HepG2 (cell line): ENCODE measurements around the gene JAGN1. TPM values are rescaled to one million over a fixed set of nuclear protein-coding genes. Genes with fewer than 3 reads are reported as not detected.

ENCODE experiments used
- ATAC-seq: fragments of 200-7000 bp; cut with Tn5 transposase; 3 replicates; pipeline ENCODE4 v1.9.1; 2020; ENCODE audit warnings: mild to moderate bottlenecking, moderate library complexity
- BruUV-seq: library from RNA; stranded (reverse); fragments of 400-500 nt; replicated peaks from 2 replicates; lab custom pipeline; 2021; lab: Mats Ljungman, UMichigan
- CTCF ChIA-PET: fragments of 300-600 bp; formaldehyde crosslinking; extraction: SDS; loops from one replicate; lab custom pipeline; 2021; ENCODE audit warnings: low total read pairs, inconsistent platforms, low intra/inter-chr PET ratio; lab: Yijun Ruan, JAX
- POLR2A ChIA-PET: fragments of 350-600 bp; sonication (Branson Sonifier 250); formaldehyde crosslinking; loops from one replicate; lab custom pipeline; 2020; ENCODE audit warnings: antibody characterized with exemption, inconsistent platforms; lab: Yijun Ruan, JAX
- DNase-seq: peaks from one replicate; pipeline ENCODE4 v3.0.0-alpha.2; 2015; ENCODE audit warnings: low spot score
- FAIRE-seq: peaks from 3 replicates; lab custom pipeline; 2011; peaks lifted over from hg19 to GRCh38; lab: Jason Lieb, UNC
- H2AFZ ChIP-seq: one replicate; pipeline ENCODE4 v1.6.1; 2011; ENCODE audit warnings: low read length, inconsistent platforms
- H3K27ac ChIP-seq: fragments of 300-600 bp; 3 replicates; pipeline ENCODE4 v1.8.0; 2011; ENCODE audit warnings: mixed run types, mild to moderate bottlenecking, mixed read lengths, low read length, inconsistent platforms; ENCODE audit not compliant: insufficient read depth; ENCODE audit errors: extremely low read length
- H3K27me3 ChIP-seq, 2 experiments: fragments of 200-600 bp in 1 of 2; 2 replicates in 1 of 2; 3 replicates in 1 of 2; pipeline versions ENCODE4 v1.6.0 to v1.8.0; 2011; ENCODE audit warnings: low read length in 2 of 2, mild to moderate bottlenecking in 2 of 2, moderate library complexity in 2 of 2, inconsistent platforms in 1 of 2; ENCODE audit not compliant: insufficient read depth in 2 of 2, control insufficient read depth in 1 of 2
- H3K36me3 ChIP-seq, 2 experiments: fragments of 200-600 bp in 1 of 2; replicated peaks in 1 of 2; 2 replicates in 1 of 2; 3 replicates in 1 of 2; pipeline versions ENCODE4 v1.5.1 to v1.8.0; 2011; ENCODE audit warnings: low read length in 2 of 2, inconsistent platforms in 1 of 2; ENCODE audit not compliant: insufficient read depth in 2 of 2, control insufficient read depth in 1 of 2
- H3K4me1 ChIP-seq: 2 replicates; pipeline ENCODE4 v1.5.1; 2012; ENCODE audit warnings: low read length, inconsistent platforms; ENCODE audit not compliant: insufficient read depth
- H3K4me2 ChIP-seq: 2 replicates; pipeline ENCODE4 v1.6.0; 2011; ENCODE audit warnings: low read depth, low read length, inconsistent platforms
- H3K4me3 ChIP-seq, 3 experiments: fragments of 200-600 bp in 1 of 3; sonication (generic), shearing (Covaris generic) in 1 of 3; replicated peaks in 1 of 3; 2 replicates each; pipeline ENCODE4 v1.5.1; 2011 to 2016; ENCODE audit warnings: low read length in 3 of 3, inconsistent platforms in 2 of 3, low read depth in 2 of 3, mild to moderate bottlenecking in 2 of 3, control low read depth in 1 of 3, mixed read lengths in 1 of 3; ENCODE audit not compliant: insufficient read depth in 1 of 3
- H3K79me2 ChIP-seq: one replicate; pipeline ENCODE4 v1.6.1; 2011; ENCODE audit warnings: low read length, inconsistent platforms; ENCODE audit not compliant: insufficient read depth
- H3K9ac ChIP-seq: 2 replicates; pipeline ENCODE4 v1.6.0; 2011; ENCODE audit warnings: mild to moderate bottlenecking, low read depth, low read length, inconsistent platforms; ENCODE audit not compliant: insufficient read depth
- H3K9me3 ChIP-seq: 2 replicates; pipeline ENCODE4 v1.5.1; 2012; ENCODE audit warnings: mild to moderate bottlenecking, low read length
- H4K20me1 ChIP-seq: 2 replicates; pipeline ENCODE4 v1.6.0; 2011; ENCODE audit warnings: inconsistent platforms, mild to moderate bottlenecking, low read length, moderate library complexity; ENCODE audit not compliant: insufficient read depth
- DPF2 ChIP-seq: sonication (generic); formaldehyde crosslinking; IDR thresholded peaks from 2 replicates; pipeline ENCODE4 v1.4.0; 2020; ENCODE audit warnings: mild to moderate bottlenecking, low read depth, missing genetic modification reagents, borderline replicate concordance
- ELK4 ChIP-seq: sonication (generic); formaldehyde crosslinking; IDR thresholded peaks from 2 replicates; pipeline ENCODE4 v1.9.0; 2021; ENCODE audit warnings: missing genetic modification reagents, borderline replicate concordance
- EP300 ChIP-seq, 3 experiments: sonication (generic) in 1 of 3; formaldehyde crosslinking in 1 of 3; IDR thresholded peaks; 2 replicates each; pipeline versions ENCODE4 v1.5.1 to v1.6.1; 2011 to 2020; ENCODE audit warnings: low read depth in 2 of 3, low read length in 2 of 3, borderline replicate concordance in 1 of 3, improper control_type of control experiment in 1 of 3, mild to moderate bottlenecking in 1 of 3, missing genetic modification reagents in 1 of 3, moderate library complexity in 1 of 3
- GLI4 ChIP-seq: sonication (generic); formaldehyde crosslinking; IDR thresholded peaks from 2 replicates; pipeline ENCODE4 v1.5.1; 2020; ENCODE audit warnings: missing genetic modification reagents, mild to moderate bottlenecking, moderate library complexity, borderline replicate concordance
- KDM1A ChIP-seq: IDR thresholded peaks from 2 replicates; pipeline ENCODE4 v1.6.1; 2016; ENCODE audit warnings: missing compliant biosample characterization
- MXD4 ChIP-seq: IDR thresholded peaks from 2 replicates; pipeline ENCODE4 v1.6.1; 2016; ENCODE audit warnings: mild to moderate bottlenecking, missing biosample characterization, missing genetic modification reagents
- NFATC3 ChIP-seq: sonication (generic); formaldehyde crosslinking; IDR thresholded peaks from 2 replicates; pipeline ENCODE4 v1.5.1; 2020; ENCODE audit warnings: mild to moderate bottlenecking, missing genetic modification reagents
- PAX8 ChIP-seq: sonication (generic); formaldehyde crosslinking; IDR thresholded peaks from 2 replicates; pipeline ENCODE4 v1.8.0; 2022; ENCODE audit warnings: mild to moderate bottlenecking, missing genetic modification reagents, borderline replicate concordance
- POLR2AphosphoS2 ChIP-seq: IDR thresholded peaks from 2 replicates; pipeline ENCODE4 v1.6.1; 2011; ENCODE audit warnings: low read depth, low read length, improper control_type of control experiment
- RBM39 ChIP-seq: fragments of 200-400 bp; formaldehyde crosslinking; IDR thresholded peaks from one replicate; pipeline ENCODE4 v1.6.1; 2018; ENCODE audit warnings: antibody characterized with exemption, mild to moderate bottlenecking, low read depth, low read length; ENCODE audit not compliant: poor library complexity, severe bottlenecking
- TSC22D2 ChIP-seq: sonication (generic); formaldehyde crosslinking; IDR thresholded peaks from 2 replicates; pipeline ENCODE4 v1.5.1; 2020; ENCODE audit warnings: missing genetic modification reagents, mild to moderate bottlenecking, borderline replicate concordance
- ZBTB21 ChIP-seq: sonication (generic); formaldehyde crosslinking; IDR thresholded peaks from 2 replicates; pipeline ENCODE4 v1.4.0; 2020; ENCODE audit warnings: missing genetic modification reagents
- ZFYVE20 ChIP-seq: sonication (generic); formaldehyde crosslinking; IDR thresholded peaks from 2 replicates; pipeline ENCODE4 v1.8.0; 2023; ENCODE audit warnings: low read depth, mild to moderate bottlenecking, moderate library complexity, missing genetic modification reagents, borderline replicate concordance
- ZNF34 ChIP-seq: sonication (generic); formaldehyde crosslinking; IDR thresholded peaks from 2 replicates; pipeline ENCODE4 v1.4.0; 2020; ENCODE audit warnings: mild to moderate bottlenecking, missing genetic modification reagents, borderline replicate concordance
- ZNF44 ChIP-seq: sonication (generic); formaldehyde crosslinking; IDR thresholded peaks from 2 replicates; pipeline ENCODE4 v1.5.1; 2020; ENCODE audit warnings: mild to moderate bottlenecking, missing genetic modification reagents
- ZNF451 ChIP-seq: sonication (generic); formaldehyde crosslinking; IDR thresholded peaks from 2 replicates; pipeline ENCODE4 v1.5.0; 2020; ENCODE audit warnings: mild to moderate bottlenecking, missing genetic modification reagents
- ZNF660 ChIP-seq: sonication (generic); formaldehyde crosslinking; IDR thresholded peaks from 2 replicates; pipeline ENCODE4 v1.5.1; 2020; ENCODE audit warnings: mild to moderate bottlenecking, low read depth, missing genetic modification reagents, borderline replicate concordance
- ZNF768 ChIP-seq: sonication (generic); formaldehyde crosslinking; IDR thresholded peaks from 2 replicates; pipeline ENCODE4 v1.4.0; 2020; ENCODE audit warnings: missing genetic modification reagents
- WGBS: methylation state at CpG from one replicate; pipeline ENCODE4 v1.1.6; 2017; ENCODE audit warnings: low lambda C conversion rate; 5-methylcytosine and 5-hydroxymethylcytosine counted together
- in situ Hi-C: cut with HindIII; loops from 2 replicates; pipeline ENCODE4 v1.10.0; 2017; ENCODE audit warnings: low pct_unique_long_range_greater_than_20kb; ENCODE audit not compliant: extremely low pct_ligation_motif_present
- intact Hi-C: fragments of 100-400 bp; cut with micrococcal nuclease; formaldehyde crosslinking; loops from one replicate; pipeline ENCODE4 v1.10.0; 2022; ENCODE audit not compliant: unreplicated experiment
- polyA plus RNA-seq, 8 experiments: library from polyadenylated mRNA; depleted of rRNA in 3 of 8; stranded (reverse) in 7 of 8; unstranded in 1 of 8; fragments of >200 nt; fragmentation: Illumina TruSeq in 4 of 8; extraction: Trizol in 4 of 8; gene quantifications; 2 replicates each; pipeline versions ENCODE4 v1.2.1 to v1.2.3, GENCODE V29; 2011 to 2016; ENCODE audit warnings: low read depth in 4 of 8, missing spikeins in 1 of 8, mixed read lengths in 1 of 8; ENCODE audit not compliant: insufficient read depth in 1 of 8
- total RNA-seq, 5 experiments: library from RNA; depleted of rRNA; stranded (reverse); fragments of >200 nt; fragmentation: Illumina TruSeq; extraction: Trizol; gene quantifications; 2 replicates each; pipeline ENCODE4 v1.2.3, GENCODE V29; 2016; ENCODE audit warnings: low read depth in 1 of 5

The JAGN1 gene
- total and polyA plus RNA-seq, 2 of the 13 experiments (the other 11 are each of a cell fraction or from before 2014, with no cell fraction given): 49.9 to 50.9 TPM

- H3K79me2 ChIP-seq: no peaks in the 10 kb centered on the region
- ChIA-PET POLR2A (interaction anchor here (1.3 to 2.0 kb wide), 5 partner anchors 13 to 49 kb away, joined by 4 to 7 read pairs (median 5); partner anchors contain the start of genes CRELD1 and IL17RE), CTCF (no interaction called here)
- H3K27me3 ChIP-seq: no peaks in the 10 kb centered on the region
- DNase-seq (no peak), ATAC-seq (no peak), FAIRE-seq (no peak)
- H2AFZ ChIP-seq: no peak overlapping the region
- TF ChIP-seq ZFYVE20 (CRISPR knock-in tag): no peak
- no peak for TF ChIP-seq ZNF44 (CRISPR knock-in tag)
- TF ChIP-seq POLR2AphosphoS2: no peak
- no peak for TF ChIP-seq RBM39
- TF ChIP-seq EP300 (IDR thresholded peaks at IDR 0.05; ENCODE audit: low read depth in 2 of 2, low read length in 2 of 2): no peak
- no peak for TF ChIP-seq EP300 (CRISPR knock-in tag; IDR thresholded peaks at IDR 0.05; ENCODE audit: borderline replicate concordance)
- TF ChIP-seq ZNF768 (CRISPR knock-in tag): no peak
- TF ChIP-seq TSC22D2 (CRISPR knock-in tag): no peak
- no peak for TF ChIP-seq GLI4 (CRISPR knock-in tag)
- TF ChIP-seq ZNF660 (CRISPR knock-in tag): no peak
- TF ChIP-seq MXD4 (CRISPR knock-in tag): no peak
- TF ChIP-seq ZBTB21: no peak
- no peak for TF ChIP-seq ELK4 (CRISPR knock-in tag)
- TF ChIP-seq ZNF451 (CRISPR knock-in tag): no peak
- no peak for TF ChIP-seq ZNF34 (CRISPR knock-in tag)
- TF ChIP-seq PAX8 (CRISPR knock-in tag): no peak
- TF ChIP-seq DPF2 (CRISPR knock-in tag): no peak
- no peak for TF ChIP-seq NFATC3
- no peak for TF ChIP-seq KDM1A (CRISPR knock-in tag)
- no peaks in the 10 kb centered on the region for H3K36me3 ChIP-seq
- H3K4me1 ChIP-seq: peaks cover 33% of the 10 kb centered on the region
- BruUV-seq: no TSS peak
- H4K20me1 ChIP-seq: no peaks in the 10 kb centered on the region
- WGBS: 62% methylated on average over 6 of the region's 7 CpGs
- no peak overlapping the region for H3K4me2 ChIP-seq
- in situ Hi-C loops: no loop called here
- intact Hi-C loops: no loop called here
- no peak overlapping the region for H3K4me3 ChIP-seq
- H3K27ac ChIP-seq: no peak overlapping the region
- H3K9ac ChIP-seq: no peak overlapping the region
- H3K9me3 ChIP-seq: no peaks in the 10 kb centered on the region
Observed at GRCh38 chr3:9883706-9884554, 6.5 kb upstream of the JAGN1 start.
